Ecto neural progenitor cell (in vitro differentiated cells): Measurements from ENCODE around the gene DCDC1.
"Not testable (repeated sequence)": the region's sequence is repeated elsewhere in the genome, so short reads cannot be mapped to it uniquely, and the experiment has no call there.

Experiments
- DNase-seq: peaks from one replicate; pipeline ENCODE4 v3.0.0-alpha.2; 2018; ENCODE audit warnings: low spot score

DCDC1 gene

DNA sequence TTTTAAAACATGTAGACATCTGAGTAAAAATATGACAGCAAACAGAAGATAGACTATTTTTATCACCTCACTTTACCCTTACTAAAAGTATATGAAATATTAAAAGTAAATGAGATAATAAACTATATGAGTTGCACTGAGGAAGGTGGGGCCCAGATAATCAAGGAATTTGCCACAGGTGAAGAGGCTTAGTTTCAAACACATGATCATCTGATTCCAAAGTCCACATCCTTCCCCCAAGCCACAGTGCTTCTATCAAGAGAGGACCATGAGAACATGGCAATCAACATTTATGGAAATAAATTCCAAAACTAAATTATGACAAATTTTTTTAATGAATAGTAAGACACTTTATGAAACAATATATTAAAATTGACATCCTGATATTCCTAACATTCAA is 384.0 kb downstream of the DCDC1 start:
- DNase-seq = no peak

DNA sequence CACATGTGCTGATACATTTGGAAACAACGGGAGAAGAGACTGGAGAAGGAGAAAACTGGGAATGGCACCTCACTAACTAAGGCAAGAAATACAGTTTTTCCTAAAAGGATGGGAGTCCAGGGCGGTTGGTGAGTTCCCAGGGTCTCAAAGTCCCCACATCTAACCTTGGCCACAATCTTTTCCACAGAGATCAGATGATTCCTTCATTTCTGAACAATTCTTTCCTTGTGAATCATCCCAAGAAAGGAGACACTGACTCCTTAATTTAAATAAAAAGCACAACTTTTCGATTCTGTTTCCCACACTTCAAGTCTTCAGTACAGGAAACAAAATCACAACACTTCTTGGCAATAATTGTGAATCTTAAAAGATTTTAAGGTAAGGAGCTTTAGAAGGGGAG is 384.7 kb downstream of the DCDC1 start:
- no peak for DNase-seq

DNA sequence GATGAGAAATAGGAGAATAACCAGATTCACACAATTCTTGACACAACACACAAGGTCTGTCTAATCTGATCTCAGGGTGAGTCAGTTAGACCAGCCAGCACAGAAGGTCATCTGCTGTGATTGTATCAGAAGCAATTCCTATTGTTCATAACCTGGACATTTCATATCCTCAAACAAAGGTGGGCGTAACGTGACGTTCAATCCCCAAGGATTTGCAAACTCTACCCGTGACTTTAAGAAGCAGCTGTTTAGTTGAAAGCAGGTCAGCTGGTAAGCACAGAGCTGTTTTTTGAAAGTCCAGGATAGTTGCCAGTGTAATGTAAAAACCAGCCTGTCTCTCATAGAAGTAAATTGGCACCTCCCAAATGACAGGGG is 385.1 kb downstream of the DCDC1 start:
- DNase-seq = no peak

DNA sequence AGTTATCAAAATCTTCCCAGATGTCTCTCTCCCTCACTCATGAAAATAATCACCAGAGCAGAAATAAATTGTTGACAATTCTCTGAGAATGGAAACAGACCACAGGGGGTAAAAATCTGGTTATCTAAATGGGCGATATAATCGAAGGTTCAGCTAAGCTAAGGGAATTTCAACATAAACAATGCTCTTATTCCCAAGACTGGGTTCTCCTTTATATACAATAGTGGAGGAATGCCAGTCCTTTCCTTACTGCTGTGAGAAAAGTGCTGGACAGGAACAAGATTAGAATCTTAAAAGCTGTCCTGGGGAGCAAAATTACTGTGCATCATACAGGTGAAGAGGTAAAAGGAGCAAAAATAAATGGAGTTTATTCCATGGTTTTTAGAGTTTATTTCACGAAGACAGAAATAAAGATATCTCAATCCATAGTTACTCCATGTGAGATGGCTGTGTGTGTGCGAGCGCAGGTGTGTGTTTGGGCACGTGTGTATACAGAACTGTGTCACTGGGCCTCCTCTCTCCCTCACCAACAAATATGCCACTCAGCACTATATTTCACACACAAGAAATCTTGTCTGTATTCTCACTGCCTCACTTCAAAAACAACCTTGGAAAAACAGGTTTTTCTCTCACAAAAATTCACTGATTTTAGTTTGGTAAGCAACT is 385.6 kb downstream of the DCDC1 start:
- no peak for DNase-seq

DNA sequence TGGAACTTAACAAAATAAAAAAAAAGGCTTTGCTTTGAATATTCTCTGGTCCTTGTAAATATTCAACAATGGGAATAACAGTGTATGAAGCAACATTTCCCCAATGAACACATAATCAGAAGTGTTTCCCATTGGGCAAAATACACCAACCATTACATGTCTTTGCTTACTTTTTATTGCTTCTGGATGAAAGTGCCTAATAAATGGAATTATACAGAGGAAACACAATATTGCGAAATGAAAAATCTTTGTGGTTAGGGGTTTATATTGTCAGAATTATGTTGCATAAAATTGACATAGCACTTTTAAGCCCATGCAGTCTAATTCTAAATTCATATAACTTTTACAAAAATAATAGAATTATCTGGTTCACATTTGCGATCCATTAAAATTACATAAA is 386.4 kb downstream of the DCDC1 start:
- no peak for DNase-seq

DNA sequence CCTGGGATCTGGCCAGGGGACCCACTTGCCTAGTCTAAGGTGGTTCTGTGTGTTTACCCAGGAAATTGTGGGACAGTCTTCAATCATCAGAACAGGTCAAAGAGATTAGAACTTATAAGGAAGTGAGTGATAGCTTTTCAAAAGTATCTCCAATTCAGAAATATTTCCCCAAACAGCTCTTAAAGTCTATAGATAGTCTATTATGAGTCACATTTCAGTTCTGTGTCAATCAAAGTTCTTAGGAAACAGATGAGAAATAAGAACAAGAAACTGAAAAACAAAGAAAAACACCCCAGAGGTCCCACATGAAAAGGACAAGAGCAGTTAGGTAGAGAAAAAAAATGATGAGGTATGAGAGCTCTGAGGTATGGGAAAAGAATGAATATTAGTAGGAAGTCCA is 402.0 kb downstream of the DCDC1 start:
- no peak for DNase-seq

DNA sequence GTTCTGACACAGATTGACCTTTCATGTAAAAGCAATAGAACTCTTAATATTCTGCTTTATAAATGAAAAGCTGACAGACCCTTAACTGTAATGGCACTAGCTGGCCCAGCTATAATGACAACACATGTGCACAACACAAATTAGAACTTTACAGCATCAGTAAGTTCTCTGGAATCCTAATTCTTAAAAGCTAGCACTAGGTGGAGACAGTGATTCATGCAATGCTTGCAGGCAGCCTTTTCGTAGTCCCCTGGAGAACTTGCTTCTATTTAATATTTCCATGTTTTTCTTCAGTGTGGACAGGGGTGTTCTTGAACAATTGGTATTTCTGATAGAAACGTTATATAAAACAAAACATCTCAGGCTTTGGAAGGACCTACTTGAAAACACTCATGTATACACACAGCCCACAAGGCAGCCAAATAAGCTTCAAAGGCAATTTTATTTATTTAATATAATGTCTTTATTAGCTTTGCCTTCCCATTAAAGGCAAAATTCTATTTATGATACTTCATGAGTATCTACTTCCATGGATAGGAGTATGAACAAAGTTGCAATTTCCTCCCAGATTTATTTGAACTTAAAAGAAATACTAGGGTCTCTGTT is 409.0 kb downstream of the DCDC1 start:
- no peak for DNase-seq

DNA sequence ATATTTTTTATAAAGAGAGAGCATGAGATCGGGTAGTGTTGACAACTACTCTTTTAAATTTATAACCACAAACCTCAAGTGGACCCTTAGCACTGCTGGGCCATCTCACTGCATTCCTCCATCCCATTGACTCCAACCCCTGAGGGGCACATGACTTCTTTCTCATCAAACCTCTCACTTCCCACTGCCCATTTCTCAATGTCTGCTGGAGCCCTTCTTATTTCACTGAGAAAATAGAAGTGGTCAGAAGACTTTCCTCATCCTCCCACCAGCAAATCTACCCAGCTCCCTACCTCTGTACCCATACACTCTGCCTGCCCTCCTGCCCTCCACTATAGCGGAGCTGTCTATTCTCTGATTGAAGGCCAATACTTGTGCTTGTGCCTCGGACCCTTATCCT is 412.8 kb downstream of the DCDC1 start:
- no peak for DNase-seq

DNA sequence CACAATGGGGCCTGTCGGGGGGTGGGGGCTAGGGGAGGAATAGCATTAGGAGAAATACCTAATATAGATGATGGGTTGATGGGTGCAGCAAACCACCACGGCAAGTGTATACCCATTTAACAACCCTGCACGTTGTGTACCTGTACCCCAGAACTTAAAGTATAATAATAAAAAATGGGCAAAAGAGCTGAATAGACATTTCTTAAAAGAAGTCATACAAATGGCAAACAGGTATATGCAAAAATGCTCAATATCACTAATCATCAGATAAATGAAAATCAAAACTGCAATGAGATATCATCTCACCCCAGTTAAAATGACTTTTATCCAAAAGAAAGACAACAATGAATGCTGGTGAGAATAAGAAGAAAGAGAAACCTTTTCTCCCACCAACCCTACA is 419.7 kb downstream of the DCDC1 start:
- DNase-seq = no peak

DNA sequence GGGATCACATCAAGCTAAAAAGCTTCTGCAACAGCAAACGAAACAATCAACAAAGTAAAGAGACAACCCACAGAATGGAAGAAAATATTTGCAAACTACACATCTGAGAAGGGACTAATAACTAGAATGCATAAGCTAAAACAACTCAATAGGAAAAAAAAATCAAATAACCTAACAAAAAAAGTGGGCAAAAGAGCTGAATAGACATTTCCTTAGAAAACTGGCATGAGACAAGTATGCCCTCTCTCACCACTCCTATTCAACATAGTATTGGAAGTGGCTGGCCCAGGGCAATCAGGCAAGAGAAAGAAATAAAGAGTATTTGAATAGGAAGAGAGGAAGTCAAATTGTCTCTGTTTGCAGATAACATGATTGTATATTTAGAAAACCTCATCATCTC is 421.8 kb downstream of the DCDC1 start:
- DNase-seq = not testable (repeated sequence)

DNA sequence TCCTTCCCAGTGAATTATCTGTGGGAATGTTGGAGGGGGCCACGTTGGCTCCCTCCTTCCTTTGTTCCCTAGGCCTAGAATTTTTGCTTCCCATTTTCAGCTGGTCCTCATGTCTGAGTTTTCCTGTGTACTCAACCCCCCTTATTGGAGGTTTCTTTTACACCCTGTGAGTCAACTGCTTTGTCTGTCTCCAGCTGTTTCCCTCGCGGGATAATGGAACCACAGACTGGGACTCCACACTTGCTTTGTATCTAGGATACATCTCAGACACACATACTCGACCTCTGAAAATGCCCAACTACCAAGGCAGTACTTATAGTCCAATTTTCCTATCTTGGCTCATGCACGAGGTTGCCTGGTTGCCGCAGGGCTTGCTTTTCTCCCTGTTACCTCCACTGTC is 430.7 kb downstream of the DCDC1 start:
- no peak for DNase-seq

DNA sequence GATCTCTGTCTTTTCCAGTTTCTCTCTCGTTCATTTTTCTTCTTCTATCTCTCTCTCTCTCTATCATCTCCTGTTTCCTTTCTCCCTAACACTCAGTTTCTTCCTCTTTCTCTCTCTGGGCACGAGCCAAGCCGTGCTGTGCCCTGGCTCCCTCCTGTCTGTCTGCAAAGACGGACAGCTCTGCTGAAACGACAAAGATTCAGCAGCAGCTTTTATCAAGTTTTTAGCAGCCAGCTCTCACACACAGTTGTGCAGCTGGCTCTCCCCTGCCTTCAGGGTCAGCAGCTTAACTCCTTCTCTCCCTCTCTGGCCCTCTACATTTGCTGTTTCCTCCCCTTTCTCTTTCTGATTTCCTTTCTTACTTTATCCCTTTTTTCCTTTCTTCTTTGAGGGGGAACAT is 431.4 kb downstream of the DCDC1 start:
- no peak for DNase-seq

DNA sequence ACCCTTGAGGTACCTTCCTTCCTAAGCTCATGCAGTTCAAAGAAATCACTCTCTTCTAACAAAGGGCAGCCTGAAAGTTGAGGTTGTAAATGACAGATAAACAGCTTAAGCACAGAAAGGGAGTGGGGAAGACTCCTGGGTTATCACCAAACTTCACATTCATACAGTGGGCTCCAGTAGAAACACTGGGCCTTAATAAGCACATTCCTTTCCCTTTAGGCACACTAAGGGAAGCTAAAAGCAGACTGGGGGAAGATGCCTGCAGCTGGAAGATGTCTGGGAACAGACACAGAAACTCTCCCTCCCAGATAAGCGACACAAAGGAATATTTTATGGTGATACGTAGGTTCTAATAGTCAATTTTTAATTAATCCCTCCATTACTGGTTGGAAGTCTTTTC is 433.0 kb downstream of the DCDC1 start:
- DNase-seq = no peak

DNA sequence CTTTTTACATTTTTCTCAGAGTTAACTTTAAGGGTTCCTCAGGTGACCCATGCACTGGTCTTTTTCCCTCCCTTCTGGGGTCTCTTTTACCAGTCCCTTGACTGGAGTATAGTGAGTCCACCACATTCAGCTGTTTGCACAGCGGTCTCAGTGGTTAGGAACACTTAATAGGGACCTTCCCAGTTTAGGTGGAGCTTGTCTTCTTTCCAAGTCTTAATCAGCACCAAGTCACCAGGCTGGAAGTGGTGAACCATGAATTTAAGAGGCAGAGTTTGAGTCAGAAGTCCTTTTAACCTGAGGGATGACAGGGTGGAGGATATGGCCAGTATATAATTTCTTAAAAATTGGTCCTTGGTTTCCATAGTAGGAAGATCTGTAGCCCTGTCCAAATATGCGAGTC is 433.7 kb downstream of the DCDC1 start:
- no peak for DNase-seq

DNA sequence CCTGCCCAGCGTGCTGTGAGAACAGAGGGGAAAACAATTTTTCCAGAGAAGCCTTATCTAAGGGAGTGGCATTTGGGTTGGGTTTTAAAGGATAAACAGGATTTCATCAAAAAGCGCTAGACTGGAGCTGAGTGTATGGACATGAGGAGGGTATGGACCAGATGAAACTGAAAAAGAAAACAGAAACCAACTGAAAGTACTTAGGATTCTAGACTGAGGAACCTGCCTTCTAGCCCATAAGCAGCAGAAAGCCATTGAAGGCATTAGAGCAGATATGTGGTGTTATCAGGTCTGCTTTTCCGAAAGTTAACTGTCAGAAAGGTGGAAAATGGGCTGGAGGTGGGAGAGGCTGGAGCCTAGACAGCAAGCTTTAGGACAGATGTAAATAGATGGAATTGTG is 443.4 kb downstream of the DCDC1 start:
- no peak for DNase-seq

DNA sequence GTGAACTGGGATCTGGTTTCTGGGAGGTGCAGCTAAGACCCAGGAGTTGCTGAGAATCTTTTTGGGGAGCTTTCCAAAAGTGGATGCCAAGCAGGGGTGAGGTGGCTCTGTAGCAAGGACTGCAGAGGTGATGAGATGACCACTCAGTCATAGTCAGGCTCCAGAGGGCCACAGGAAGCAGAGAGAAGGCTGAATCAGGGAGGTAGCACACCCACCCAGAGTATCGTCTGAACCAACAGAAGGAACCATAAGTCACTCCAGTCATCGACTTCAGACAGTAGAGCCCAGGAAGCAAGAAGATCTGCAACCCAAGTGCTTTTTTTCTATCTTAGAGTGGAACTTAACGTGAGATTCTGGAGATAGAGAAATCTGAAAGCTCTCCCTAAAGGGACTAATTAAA is 447.7 kb downstream of the DCDC1 start:
- DNase-seq = no peak

DNA sequence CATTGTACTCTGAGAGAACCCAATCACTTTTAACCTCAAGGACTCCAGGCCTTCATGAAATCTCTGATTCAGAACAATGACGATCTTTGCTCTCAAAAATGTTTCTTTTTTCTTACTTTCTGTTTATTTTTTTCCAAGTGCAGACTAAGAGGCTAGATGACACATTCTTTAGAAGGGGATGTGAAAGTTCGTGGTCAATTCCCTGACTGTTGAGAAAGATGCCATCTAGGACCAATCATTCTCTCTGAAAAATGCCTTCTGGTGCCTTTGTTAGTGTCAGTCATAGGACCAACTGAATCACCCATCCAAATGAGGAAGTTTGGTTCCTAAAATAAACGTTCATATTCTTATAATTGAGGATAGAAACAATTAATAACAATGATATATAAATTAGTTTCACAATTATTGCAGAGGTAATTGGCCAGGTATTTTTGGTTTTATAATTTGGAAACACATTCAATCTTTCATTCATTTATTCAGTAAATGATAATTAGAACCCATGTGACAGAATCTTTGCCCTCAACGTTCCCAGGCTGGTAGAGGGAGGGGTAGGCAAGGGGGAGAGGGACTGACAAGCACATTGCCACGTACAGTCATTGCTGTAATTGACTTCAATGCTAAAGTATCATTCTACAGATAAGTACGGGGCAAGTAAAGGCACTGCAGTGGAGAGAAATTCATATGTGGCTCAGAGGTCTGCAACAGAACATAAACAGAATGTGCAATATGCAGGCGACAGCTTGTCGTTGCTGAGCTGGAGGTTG is 450.0 kb downstream of the DCDC1 start:
- DNase-seq = no peak

DNA sequence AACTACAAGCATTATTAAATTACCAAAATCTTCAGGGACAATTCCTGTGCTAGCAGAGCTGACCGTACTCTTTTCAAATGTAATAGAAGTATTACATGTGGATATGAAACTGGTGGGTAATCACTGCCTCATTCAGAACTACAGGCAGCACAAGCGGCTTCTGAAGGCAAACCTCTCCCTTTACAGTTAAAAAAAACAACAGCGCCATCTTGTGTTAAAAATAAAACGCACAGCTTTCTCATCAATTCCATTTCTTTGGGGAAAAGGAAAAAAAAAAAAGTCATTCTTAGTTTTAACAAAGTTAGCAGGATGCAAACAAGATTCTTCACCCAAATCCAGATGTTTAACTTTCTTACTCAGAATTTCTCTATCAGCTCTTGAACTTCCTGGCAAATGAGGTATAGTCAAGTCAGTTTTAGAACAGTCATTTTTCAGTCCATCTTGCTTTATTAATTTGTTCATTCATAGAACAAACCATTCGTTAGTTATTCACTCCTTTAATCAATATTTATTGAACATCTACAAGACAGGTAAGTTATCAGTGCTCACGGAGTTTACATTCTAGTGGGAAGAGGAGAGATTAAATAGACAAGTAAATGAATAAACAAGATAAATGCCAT is 451.6 kb downstream of the DCDC1 start:
- no peak for DNase-seq

DNA sequence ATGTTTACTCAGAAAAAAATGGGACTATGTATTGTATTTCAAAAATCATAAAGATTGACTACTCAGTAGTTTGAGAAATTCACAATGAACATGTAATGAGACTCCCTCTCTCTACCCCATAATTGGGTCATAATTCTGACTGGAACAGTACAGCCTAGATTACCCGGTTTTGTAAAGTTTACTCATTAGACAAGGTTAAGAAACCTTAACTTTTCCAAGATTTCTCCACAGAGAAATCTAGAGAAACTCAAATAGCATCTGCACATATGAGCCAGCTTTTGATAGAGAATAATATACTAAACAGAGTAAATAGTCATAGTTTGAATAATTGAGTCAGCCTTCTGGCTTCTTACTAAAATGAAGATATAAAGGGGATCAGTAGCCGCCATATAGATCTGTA is 452.3 kb downstream of the DCDC1 start:
- DNase-seq = no peak

DNA sequence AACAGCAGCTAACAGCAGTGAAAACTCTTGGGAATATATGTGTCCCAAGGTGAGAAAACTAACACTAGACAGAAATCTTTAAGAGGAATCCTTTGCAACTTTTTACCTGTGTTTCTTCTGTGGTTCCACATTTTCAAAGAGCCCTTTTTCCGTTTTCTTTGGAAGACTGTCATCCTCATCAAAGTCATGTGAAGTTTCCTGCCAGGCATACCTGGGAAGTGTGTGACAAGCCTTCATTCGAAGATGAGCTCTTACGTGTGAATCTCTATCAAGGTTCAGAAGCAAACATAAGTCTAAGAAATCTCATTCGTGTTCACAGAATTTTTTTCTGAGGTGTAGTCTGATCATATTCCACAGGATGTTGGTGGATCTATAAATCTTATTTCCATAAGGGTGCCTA is 452.8 kb downstream of the DCDC1 start:
- no peak for DNase-seq

DNA sequence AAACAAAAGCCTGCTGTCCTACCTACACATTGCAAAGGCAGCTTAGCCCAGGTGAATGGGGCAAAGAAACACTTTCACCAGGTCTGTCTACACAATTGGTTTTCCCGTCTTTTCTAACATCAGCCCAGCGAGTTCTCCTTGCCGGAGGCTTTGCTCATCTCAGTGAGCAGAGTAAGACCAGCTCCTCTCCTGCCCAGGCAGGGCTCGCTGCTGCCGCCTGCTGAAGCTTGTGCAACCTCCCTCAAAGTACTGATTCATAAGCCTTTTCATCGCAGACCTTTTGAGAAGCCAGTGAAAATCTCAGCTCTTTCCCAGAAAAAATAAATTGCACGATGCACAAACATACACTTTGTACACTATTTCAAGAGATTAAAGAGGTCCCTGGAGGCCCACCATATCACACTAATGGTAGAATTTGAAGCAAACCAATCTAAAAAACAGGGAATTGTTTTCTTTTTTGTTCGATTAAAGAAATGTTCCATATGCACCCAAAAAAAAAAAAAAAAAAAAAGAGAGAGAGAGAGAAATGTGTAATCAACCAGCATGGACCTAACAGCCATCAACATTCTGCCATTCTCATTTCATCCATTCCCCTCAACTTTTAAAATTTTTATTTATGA is 455.3 kb downstream of the DCDC1 start:
- peak; percentile 81 for DNase-seq

DNA sequence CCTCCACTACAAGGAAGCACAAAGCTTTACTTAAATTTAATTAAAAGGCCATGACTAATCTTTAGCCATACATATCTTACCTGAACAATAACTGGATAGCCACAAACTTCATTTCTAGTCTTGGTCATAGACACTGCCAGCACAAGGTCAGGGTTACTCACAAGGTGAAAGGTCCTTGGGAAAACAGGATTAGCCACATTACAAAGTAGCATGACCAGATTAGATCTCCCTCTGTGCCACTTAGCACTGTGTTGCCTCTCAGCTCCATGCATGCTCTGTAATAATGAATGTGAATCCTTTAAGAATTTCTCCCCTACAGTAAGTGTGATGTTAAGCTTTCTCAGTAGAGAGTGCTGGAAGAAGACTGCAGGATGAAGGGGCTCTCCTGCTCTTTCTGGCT is 458.3 kb downstream of the DCDC1 start:
- DNase-seq = no peak

DNA sequence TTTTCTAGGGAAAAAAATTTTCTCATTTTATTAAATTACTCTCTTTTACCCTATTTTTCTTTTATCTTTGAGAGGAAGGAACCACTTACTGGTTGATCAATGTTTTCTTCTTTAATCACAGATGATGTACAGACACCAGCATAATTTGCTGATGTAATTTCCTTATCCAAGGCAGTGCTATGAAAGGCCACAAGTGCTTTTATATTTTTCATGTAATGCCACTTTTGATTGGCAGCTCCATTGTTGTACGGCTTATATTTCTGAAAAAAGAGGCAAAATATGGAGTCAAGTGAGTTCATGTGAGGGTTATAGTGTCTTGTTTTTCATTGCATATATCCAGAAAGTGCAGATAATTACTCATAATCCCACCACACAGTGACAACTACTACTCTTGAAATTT is 460.7 kb downstream of the DCDC1 start:
- no peak for DNase-seq
